ENCODE results near the gene EML3. TPM values are rescaled to one million over a fixed set of nuclear protein-coding genes. Genes with fewer than 3 reads are reported as not detected.

The EML3 gene
- total and polyA plus RNA-seq, 2 of the 13 experiments (the other 11 are each of a cell fraction or from before 2014, with no cell fraction given), result 10.6 to 12.3 TPM

DNA sequence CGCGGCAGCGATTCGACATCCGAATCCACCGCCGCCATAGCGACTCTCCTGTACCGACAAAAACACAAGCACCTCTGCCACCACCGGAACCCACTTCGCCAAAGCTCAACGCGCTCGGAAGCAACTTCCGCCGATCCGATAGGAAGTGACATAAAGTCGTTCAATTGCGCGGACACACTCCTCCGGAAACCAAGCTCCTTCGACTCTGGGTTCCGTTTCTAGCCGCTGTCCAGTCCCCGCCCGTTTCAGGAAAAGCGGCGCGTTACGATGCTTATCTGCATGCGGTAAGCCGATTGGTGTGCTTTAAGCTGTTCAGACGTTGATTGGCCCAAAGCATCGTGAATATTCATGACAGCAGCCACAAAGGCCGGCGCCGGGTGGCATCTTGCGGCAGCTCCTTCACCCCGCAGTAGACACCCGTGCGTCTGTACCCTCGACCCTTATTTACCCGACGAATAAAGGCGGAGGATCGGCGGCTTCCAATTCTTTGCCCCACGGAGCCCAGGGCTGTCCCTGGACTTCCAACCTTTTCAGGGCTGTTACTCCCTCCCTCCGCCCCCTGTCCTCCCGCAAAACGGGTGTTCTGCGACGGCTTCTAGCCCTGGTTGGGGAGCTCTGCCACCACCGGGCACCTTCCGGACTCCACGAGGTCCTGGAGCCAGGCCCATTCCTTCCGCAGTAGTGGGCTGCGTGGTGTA is 21.0 kb downstream of the EML3 start, which contains the start of gene TUT1 (continued):
- TF ChIP-seq MTF2 (CRISPR knock-in tag; IDR thresholded peaks at IDR 0.05; ENCODE audit: borderline replicate concordance) (no peak), ZMYM4 (CRISPR knock-in tag; IDR thresholded peaks at IDR 0.05) (peak; percentile 95), ZNF563 (CRISPR knock-in tag; IDR thresholded peaks at IDR 0.05) (peak; percentile 39; the same call in 1 of the 2 replicates), NONO (IDR thresholded peaks at IDR 0.05) (no peak), NONO (CRISPR knock-in tag; conservative IDR thresholded peaks at IDR 0.05) (peak; percentile 96), ARID2 (CRISPR knock-in tag; IDR thresholded peaks at IDR 0.05; ENCODE audit: borderline replicate concordance) (peak; percentile 83), ZNF251 (CRISPR knock-in tag; IDR thresholded peaks at IDR 0.05) (0 out of 2 replicates have a peak, but pooled peaks have one; percentile 12), AHR (CRISPR knock-in tag; IDR thresholded peaks at IDR 0.05) (peak; percentile 95; the same call in 1 of the 2 replicates), JARID2 (CRISPR knock-in tag; IDR thresholded peaks at IDR 0.05; ENCODE audit: insufficient replicate concordance) (no peak), ZFP36 (IDR thresholded peaks at IDR 0.05; ENCODE audit: borderline replicate concordance, low read depth, low read length, partially characterized antibody) (no peak), ZNF652 (CRISPR knock-in tag; IDR thresholded peaks at IDR 0.05; ENCODE audit: borderline replicate concordance, low read depth) (peak; percentile 78; the same call in 1 of the 2 replicates), HOXA9 (CRISPR knock-in tag; IDR thresholded peaks at IDR 0.05; ENCODE audit: borderline replicate concordance) (no peak; the same call in 1 of the 2 replicates), ZNF747 (CRISPR knock-in tag; IDR thresholded peaks at IDR 0.05; ENCODE audit: borderline replicate concordance) (peak; percentile 91; the same call in 1 of the 2 replicates), ZNF670 (CRISPR knock-in tag; IDR thresholded peaks at IDR 0.05; ENCODE audit: borderline replicate concordance) (peak; percentile 57; the same call in 1 of the 2 replicates)
- TF ChIP-seq, protein P1, sequence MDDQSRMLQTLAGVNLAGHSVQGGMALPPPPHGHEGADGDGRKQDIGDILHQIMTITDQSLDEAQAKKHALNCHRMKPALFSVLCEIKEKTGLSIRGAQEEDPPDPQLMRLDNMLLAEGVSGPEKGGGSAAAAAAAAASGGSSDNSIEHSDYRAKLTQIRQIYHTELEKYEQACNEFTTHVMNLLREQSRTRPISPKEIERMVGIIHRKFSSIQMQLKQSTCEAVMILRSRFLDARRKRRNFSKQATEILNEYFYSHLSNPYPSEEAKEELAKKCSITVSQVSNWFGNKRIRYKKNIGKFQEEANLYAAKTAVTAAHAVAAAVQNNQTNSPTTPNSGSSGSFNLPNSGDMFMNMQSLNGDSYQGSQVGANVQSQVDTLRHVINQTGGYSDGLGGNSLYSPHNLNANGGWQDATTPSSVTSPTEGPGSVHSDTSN (CRISPR knock-in tag; IDR thresholded peaks at IDR 0.05; ENCODE audit: borderline replicate concordance), result no peak
- TF ChIP-seq, protein P2, sequence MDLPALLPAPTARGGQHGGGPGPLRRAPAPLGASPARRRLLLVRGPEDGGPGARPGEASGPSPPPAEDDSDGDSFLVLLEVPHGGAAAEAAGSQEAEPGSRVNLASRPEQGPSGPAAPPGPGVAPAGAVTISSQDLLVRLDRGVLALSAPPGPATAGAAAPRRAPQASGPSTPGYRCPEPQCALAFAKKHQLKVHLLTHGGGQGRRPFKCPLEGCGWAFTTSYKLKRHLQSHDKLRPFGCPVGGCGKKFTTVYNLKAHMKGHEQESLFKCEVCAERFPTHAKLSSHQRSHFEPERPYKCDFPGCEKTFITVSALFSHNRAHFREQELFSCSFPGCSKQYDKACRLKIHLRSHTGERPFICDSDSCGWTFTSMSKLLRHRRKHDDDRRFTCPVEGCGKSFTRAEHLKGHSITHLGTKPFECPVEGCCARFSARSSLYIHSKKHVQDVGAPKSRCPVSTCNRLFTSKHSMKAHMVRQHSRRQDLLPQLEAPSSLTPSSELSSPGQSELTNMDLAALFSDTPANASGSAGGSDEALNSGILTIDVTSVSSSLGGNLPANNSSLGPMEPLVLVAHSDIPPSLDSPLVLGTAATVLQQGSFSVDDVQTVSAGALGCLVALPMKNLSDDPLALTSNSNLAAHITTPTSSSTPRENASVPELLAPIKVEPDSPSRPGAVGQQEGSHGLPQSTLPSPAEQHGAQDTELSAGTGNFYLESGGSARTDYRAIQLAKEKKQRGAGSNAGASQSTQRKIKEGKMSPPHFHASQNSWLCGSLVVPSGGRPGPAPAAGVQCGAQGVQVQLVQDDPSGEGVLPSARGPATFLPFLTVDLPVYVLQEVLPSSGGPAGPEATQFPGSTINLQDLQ (CRISPR knock-in tag; IDR thresholded peaks at IDR 0.05), result no peak; the same call in 1 of the 2 replicates
- TF ChIP-seq, protein P3, sequence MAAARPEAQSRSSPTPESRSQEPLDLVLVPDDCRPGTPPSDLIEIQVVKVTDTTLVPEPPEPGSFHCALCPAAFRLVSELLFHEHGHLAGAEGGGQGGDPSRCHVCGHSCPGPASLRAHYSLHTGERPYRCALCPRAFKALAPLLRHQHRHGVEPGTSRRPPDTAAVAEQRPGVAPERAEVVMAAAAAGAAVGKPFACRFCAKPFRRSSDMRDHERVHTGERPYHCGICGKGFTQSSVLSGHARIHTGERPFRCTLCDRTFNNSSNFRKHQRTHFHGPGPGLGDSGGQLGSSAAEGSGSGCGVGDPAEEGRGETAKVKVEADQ (CRISPR knock-in tag; IDR thresholded peaks at IDR 0.05; ENCODE audit: borderline replicate concordance), result peak; percentile 66; the same call in 1 of the 2 replicates
- TF ChIP-seq, protein P4, sequence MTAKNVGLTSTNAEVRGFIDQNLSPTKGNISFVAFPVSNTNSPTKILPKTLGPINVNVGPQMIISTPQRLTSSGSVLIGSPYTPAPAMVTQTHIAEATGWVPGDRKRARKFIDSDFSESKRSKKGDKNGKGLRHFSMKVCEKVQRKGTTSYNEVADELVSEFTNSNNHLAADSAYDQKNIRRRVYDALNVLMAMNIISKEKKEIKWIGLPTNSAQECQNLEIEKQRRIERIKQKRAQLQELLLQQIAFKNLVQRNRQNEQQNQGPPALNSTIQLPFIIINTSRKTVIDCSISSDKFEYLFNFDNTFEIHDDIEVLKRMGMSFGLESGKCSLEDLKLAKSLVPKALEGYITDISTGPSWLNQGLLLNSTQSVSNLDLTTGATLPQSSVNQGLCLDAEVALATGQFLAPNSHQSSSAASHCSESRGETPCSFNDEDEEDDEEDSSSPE (CRISPR knock-in tag; IDR thresholded peaks at IDR 0.05), result peak; percentile 92
- TF ChIP-seq, protein P5, sequence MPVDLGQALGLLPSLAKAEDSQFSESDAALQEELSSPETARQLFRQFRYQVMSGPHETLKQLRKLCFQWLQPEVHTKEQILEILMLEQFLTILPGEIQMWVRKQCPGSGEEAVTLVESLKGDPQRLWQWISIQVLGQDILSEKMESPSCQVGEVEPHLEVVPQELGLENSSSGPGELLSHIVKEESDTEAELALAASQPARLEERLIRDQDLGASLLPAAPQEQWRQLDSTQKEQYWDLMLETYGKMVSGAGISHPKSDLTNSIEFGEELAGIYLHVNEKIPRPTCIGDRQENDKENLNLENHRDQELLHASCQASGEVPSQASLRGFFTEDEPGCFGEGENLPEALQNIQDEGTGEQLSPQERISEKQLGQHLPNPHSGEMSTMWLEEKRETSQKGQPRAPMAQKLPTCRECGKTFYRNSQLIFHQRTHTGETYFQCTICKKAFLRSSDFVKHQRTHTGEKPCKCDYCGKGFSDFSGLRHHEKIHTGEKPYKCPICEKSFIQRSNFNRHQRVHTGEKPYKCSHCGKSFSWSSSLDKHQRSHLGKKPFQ (CRISPR knock-in tag; IDR thresholded peaks at IDR 0.05; ENCODE audit: insufficient replicate concordance), result no peak

All from HepG2 (cell line).